ENCODE results near the gene NTM. TPM values are rescaled to one million over a fixed set of nuclear protein-coding genes. Genes with fewer than 3 reads are reported as not detected.
"Not testable (repeated sequence)": the region's sequence is repeated elsewhere in the genome, so short reads cannot be mapped to it uniquely, and the experiment has no call there.

The NTM gene
- polyA plus RNA-seq, 4 donors: 0.94 to 3.1 (median 1.4) TPM; not detected in 1

GRCh38 chr11:131341900-131342299, 28.5 kb upstream of the NTM start:
- H3K4me1 ChIP-seq (ENCODE audit: control insufficient read depth in 3 of 3, insufficient read depth in 2 of 3, low read depth in 1 of 3, low read length in 2 of 3); FAIRE-seq; H3K36me3 ChIP-seq (ENCODE audit: control insufficient read depth in 3 of 3, insufficient read depth in 2 of 3, low read depth in 1 of 3, low read length in 3 of 3); H3K4me3 ChIP-seq (ENCODE audit: low read depth in 1 of 3, low read length in 3 of 3); H3K9me3 ChIP-seq (ENCODE audit: control insufficient read depth in 2 of 2, insufficient read depth in 1 of 2, low read depth in 1 of 2, low read length in 1 of 2); H3K27me3 ChIP-seq (ENCODE audit: control insufficient read depth in 3 of 3, insufficient read depth in 3 of 3, low read length in 3 of 3); DNase-seq; H3K27ac ChIP-seq (ENCODE audit: low read depth in 1 of 3, low read length in 2 of 3): not testable (repeated sequence)
- WGBS, 3 donors: 50 to 63% (median 58%) methylated on average over 3 to 4 of the region's 5 CpGs

GRCh38 chr11:131342442-131342841, 28.0 kb upstream of the NTM start:
- 86 to 93% (median 87%) methylated on average over 3 to 4 of the region's 6 CpGs for WGBS, 3 donors
- FAIRE-seq; H3K9me3 ChIP-seq (ENCODE audit: control insufficient read depth in 2 of 2, insufficient read depth in 1 of 2, low read depth in 1 of 2, low read length in 1 of 2); DNase-seq; H3K27ac ChIP-seq (ENCODE audit: low read depth in 1 of 3, low read length in 2 of 3); H3K36me3 ChIP-seq (ENCODE audit: control insufficient read depth in 3 of 3, insufficient read depth in 2 of 3, low read depth in 1 of 3, low read length in 3 of 3); H3K4me1 ChIP-seq (ENCODE audit: control insufficient read depth in 3 of 3, insufficient read depth in 2 of 3, low read depth in 1 of 3, low read length in 2 of 3); H3K4me3 ChIP-seq (ENCODE audit: low read depth in 1 of 3, low read length in 3 of 3); H3K27me3 ChIP-seq (ENCODE audit: control insufficient read depth in 3 of 3, insufficient read depth in 3 of 3, low read length in 3 of 3): not testable (repeated sequence)

GRCh38 chr11:131345406-131345805, 25.0 kb upstream of the NTM start:
- 87 to 97% (median 89%) methylated on average over 3 of the region's 3 CpGs for WGBS, 3 donors
- Histone ChIP-seq H3K27ac (ENCODE audit: low read depth in 1 of 3, low read length in 2 of 3) (no peak overlapping the region), H3K9me3 (ENCODE audit: control insufficient read depth in 2 of 2, insufficient read depth in 1 of 2, low read depth in 1 of 2, low read length in 1 of 2) (no peaks in the 10 kb centered on the region), H3K4me1 (ENCODE audit: control insufficient read depth in 3 of 3, insufficient read depth in 2 of 3, low read depth in 1 of 3, low read length in 2 of 3) (no peaks in the 10 kb centered on the region), H3K27me3 (ENCODE audit: control insufficient read depth in 3 of 3, insufficient read depth in 3 of 3, low read length in 3 of 3) (no peaks in the 10 kb centered on the region), H3K4me3 (ENCODE audit: low read depth in 1 of 3, low read length in 3 of 3) (no peak overlapping the region), H3K36me3 (ENCODE audit: control insufficient read depth in 3 of 3, insufficient read depth in 2 of 3, low read depth in 1 of 3, low read length in 3 of 3) (no peaks in the 10 kb centered on the region)
- DNase-seq (no peak), FAIRE-seq (no peak)

- DNase-seq (no peak), FAIRE-seq (no peak)
- Histone ChIP-seq H3K36me3 (ENCODE audit: control insufficient read depth in 3 of 3, insufficient read depth in 2 of 3, low read depth in 1 of 3, low read length in 3 of 3) (no peaks in the 10 kb centered on the region), H3K27me3 (ENCODE audit: control insufficient read depth in 3 of 3, insufficient read depth in 3 of 3, low read length in 3 of 3) (no peaks in the 10 kb centered on the region), H3K4me3 (ENCODE audit: low read depth in 1 of 3, low read length in 3 of 3) (no peak overlapping the region), H3K9me3 (ENCODE audit: control insufficient read depth in 2 of 2, insufficient read depth in 1 of 2, low read depth in 1 of 2, low read length in 1 of 2) (no peaks in the 10 kb centered on the region), H3K4me1 (ENCODE audit: control insufficient read depth in 3 of 3, insufficient read depth in 2 of 3, low read depth in 1 of 3, low read length in 2 of 3) (no peaks in the 10 kb centered on the region), H3K27ac (ENCODE audit: low read depth in 1 of 3, low read length in 2 of 3) (no peak overlapping the region)
- WGBS, 3 donors: 73 to 81% (median 74%) methylated on average over 11 of the region's 11 CpGs
These were observed 20.9 kb upstream of the NTM start for GRCh38 chr11:131349368-131350086.

GRCh38 chr11:131350872-131351271, 19.5 kb upstream of the NTM start:
- H3K4me3 ChIP-seq (ENCODE audit: low read depth in 1 of 3, low read length in 3 of 3): no peak overlapping the region
- DNase-seq: no peak
- no peaks in the 10 kb centered on the region for H3K27me3 ChIP-seq (ENCODE audit: control insufficient read depth in 3 of 3, insufficient read depth in 3 of 3, low read length in 3 of 3)
- WGBS, 3 donors: 72 to 79% (median 73%) methylated on average over 9 of the region's 9 CpGs
- no peak overlapping the region for H3K27ac ChIP-seq (ENCODE audit: low read depth in 1 of 3, low read length in 2 of 3)
- no peaks in the 10 kb centered on the region for H3K9me3 ChIP-seq (ENCODE audit: control insufficient read depth in 2 of 2, insufficient read depth in 1 of 2, low read depth in 1 of 2, low read length in 1 of 2)
- no peak for FAIRE-seq
- H3K36me3 ChIP-seq (ENCODE audit: control insufficient read depth in 3 of 3, insufficient read depth in 2 of 3, low read depth in 1 of 3, low read length in 3 of 3): no peaks in the 10 kb centered on the region
- no peaks in the 10 kb centered on the region for H3K4me1 ChIP-seq (ENCODE audit: control insufficient read depth in 3 of 3, insufficient read depth in 2 of 3, low read depth in 1 of 3, low read length in 2 of 3)

- Histone ChIP-seq H3K36me3 (ENCODE audit: control insufficient read depth in 3 of 3, insufficient read depth in 2 of 3, low read depth in 1 of 3, low read length in 3 of 3) (no peaks in the 10 kb centered on the region), H3K27me3 (ENCODE audit: control insufficient read depth in 3 of 3, insufficient read depth in 3 of 3, low read length in 3 of 3) (no peaks in the 10 kb centered on the region), H3K9me3 (ENCODE audit: control insufficient read depth in 2 of 2, insufficient read depth in 1 of 2, low read depth in 1 of 2, low read length in 1 of 2) (no peaks in the 10 kb centered on the region), H3K4me3 (ENCODE audit: low read depth in 1 of 3, low read length in 3 of 3) (no peak overlapping the region), H3K4me1 (ENCODE audit: control insufficient read depth in 3 of 3, insufficient read depth in 2 of 3, low read depth in 1 of 3, low read length in 2 of 3) (no peaks in the 10 kb centered on the region), H3K27ac (ENCODE audit: low read depth in 1 of 3, low read length in 2 of 3) (no peak overlapping the region)
- 14 to 46% (median 17%) methylated on average over 1 of the region's 1 CpG for WGBS, 3 donors
- FAIRE-seq: no peak
- no peak for DNase-seq
These were observed 18.6 kb upstream of the NTM start for GRCh38 chr11:131351848-131352247.

- Histone ChIP-seq H3K9me3 (ENCODE audit: control insufficient read depth in 2 of 2, insufficient read depth in 1 of 2, low read depth in 1 of 2, low read length in 1 of 2) (no peaks in the 10 kb centered on the region), H3K4me3 (ENCODE audit: low read depth in 1 of 3, low read length in 3 of 3) (no peak overlapping the region), H3K27me3 (ENCODE audit: control insufficient read depth in 3 of 3, insufficient read depth in 3 of 3, low read length in 3 of 3) (no peaks in the 10 kb centered on the region), H3K27ac (ENCODE audit: low read depth in 1 of 3, low read length in 2 of 3) (no peak overlapping the region), H3K36me3 (ENCODE audit: control insufficient read depth in 3 of 3, insufficient read depth in 2 of 3, low read depth in 1 of 3, low read length in 3 of 3) (no peaks in the 10 kb centered on the region), H3K4me1 (ENCODE audit: control insufficient read depth in 3 of 3, insufficient read depth in 2 of 3, low read depth in 1 of 3, low read length in 2 of 3) (no peaks in the 10 kb centered on the region)
- FAIRE-seq (no peak), DNase-seq (no peak)
- WGBS, 3 donors: 57 to 74% (median 57%) methylated on average over 2 of the region's 2 CpGs
These were observed 16.6 kb upstream of the NTM start for GRCh38 chr11:131353766-131354165.

GRCh38 chr11:131354251-131354701, 16.1 kb upstream of the NTM start:
- Histone ChIP-seq H3K4me3 (ENCODE audit: low read depth in 1 of 3, low read length in 3 of 3) (no peak overlapping the region), H3K27me3 (ENCODE audit: control insufficient read depth in 3 of 3, insufficient read depth in 3 of 3, low read length in 3 of 3) (no peaks in the 10 kb centered on the region), H3K4me1 (ENCODE audit: control insufficient read depth in 3 of 3, insufficient read depth in 2 of 3, low read depth in 1 of 3, low read length in 2 of 3) (no peaks in the 10 kb centered on the region), H3K9me3 (ENCODE audit: control insufficient read depth in 2 of 2, insufficient read depth in 1 of 2, low read depth in 1 of 2, low read length in 1 of 2) (no peaks in the 10 kb centered on the region), H3K36me3 (ENCODE audit: control insufficient read depth in 3 of 3, insufficient read depth in 2 of 3, low read depth in 1 of 3, low read length in 3 of 3) (no peaks in the 10 kb centered on the region), H3K27ac (ENCODE audit: low read depth in 1 of 3, low read length in 2 of 3) (no peak overlapping the region)
- no peak for DNase-seq
- no peak for FAIRE-seq
- WGBS, 3 donors: 46 to 55% (median 49%) methylated on average over 5 of the region's 5 CpGs

- Histone ChIP-seq H3K4me1 (ENCODE audit: control insufficient read depth in 3 of 3, insufficient read depth in 2 of 3, low read depth in 1 of 3, low read length in 2 of 3) (no peaks in the 10 kb centered on the region), H3K9me3 (ENCODE audit: control insufficient read depth in 2 of 2, insufficient read depth in 1 of 2, low read depth in 1 of 2, low read length in 1 of 2) (no peaks in the 10 kb centered on the region), H3K36me3 (ENCODE audit: control insufficient read depth in 3 of 3, insufficient read depth in 2 of 3, low read depth in 1 of 3, low read length in 3 of 3) (no peaks in the 10 kb centered on the region), H3K27me3 (ENCODE audit: control insufficient read depth in 3 of 3, insufficient read depth in 3 of 3, low read length in 3 of 3) (no peaks in the 10 kb centered on the region), H3K27ac (ENCODE audit: low read depth in 1 of 3, low read length in 2 of 3) (no peak overlapping the region), H3K4me3 (ENCODE audit: low read depth in 1 of 3, low read length in 3 of 3) (no peak overlapping the region)
- FAIRE-seq (no peak), DNase-seq (no peak)
- WGBS, 3 donors: 87 to 89% (median 89%) methylated on average over 6 of the region's 6 CpGs
These were observed 14.2 kb upstream of the NTM start for GRCh38 chr11:131356206-131356605.

Measured in small intestine (tissue), 7 donors.